Common myeloid progenitor, CD34-positive (primary cell): ENCODE measurements around the gene ZNF554.

ENCODE experiments used
- CTCF ChIA-PET: fragments of 350-600 bp; sonication (Branson Sonifier 250); formaldehyde crosslinking; loops from one replicate; lab custom pipeline; 2021; ENCODE audit warnings: antibody characterized with exemption; lab: Charles Lee
- POLR2A ChIA-PET: fragments of 350-600 bp; sonication (Branson Sonifier 250); formaldehyde crosslinking; loops from one replicate; lab custom pipeline; 2021; ENCODE audit warnings: antibody characterized with exemption; lab: Charles Lee
- DNase-seq, 3 donors: peaks; one replicate each; pipeline versions ENCODE4 v3.0.0 to v3.0.0-alpha.2; 2013
- H3K27ac ChIP-seq, 2 experiments: 1 replicate in 1 of 2; 2 replicates in 1 of 2; pipeline ENCODE4 v1.7.0; 2013; ENCODE audit warnings: inconsistent platforms in 2 of 2, low read length in 2 of 2, mild to moderate bottlenecking in 2 of 2, low read depth in 1 of 2, moderate library complexity in 1 of 2; ENCODE audit not compliant: severe bottlenecking in 2 of 2, insufficient read depth in 1 of 2, poor library complexity in 1 of 2
- H3K27me3 ChIP-seq, 5 experiments: replicated peaks in 2 of 5; 1 replicate in 3 of 5; 2 replicates in 2 of 5; pipeline versions ENCODE4 v1.6.1 to v1.7.0; 2013; ENCODE audit warnings: low read length in 4 of 5, mild to moderate bottlenecking in 2 of 5, moderate library complexity in 2 of 5, inconsistent platforms in 1 of 5; ENCODE audit not compliant: insufficient read depth in 5 of 5, control insufficient read depth in 4 of 5
- H3K36me3 ChIP-seq, 4 experiments: 1 replicate in 2 of 4; 2 replicates in 2 of 4; pipeline versions ENCODE4 v1.6.1 to v1.7.0; 2013; ENCODE audit warnings: low read length in 3 of 4, control low read depth in 1 of 4, mild to moderate bottlenecking in 1 of 4; ENCODE audit not compliant: control insufficient read depth in 4 of 4, insufficient read depth in 4 of 4
- H3K4me1 ChIP-seq, 4 experiments: 1 replicate in 3 of 4; 2 replicates in 1 of 4; pipeline versions ENCODE4 v1.6.1 to v1.7.1; 2013; ENCODE audit warnings: low read length in 3 of 4, mild to moderate bottlenecking in 3 of 4, control low read depth in 1 of 4, inconsistent platforms in 1 of 4, moderate library complexity in 1 of 4; ENCODE audit not compliant: control insufficient read depth in 4 of 4, insufficient read depth in 4 of 4; ENCODE audit errors: control extremely low read depth in 1 of 4
- H3K4me3 ChIP-seq, 7 experiments: 1 replicate in 4 of 7; 2 replicates in 3 of 7; pipeline versions ENCODE4 v1.5.1 to v1.7.0; 2013; ENCODE audit warnings: mild to moderate bottlenecking in 7 of 7, low read length in 6 of 7, moderate library complexity in 6 of 7, inconsistent platforms in 2 of 7, low read depth in 2 of 7, control low read depth in 1 of 7; ENCODE audit not compliant: insufficient read depth in 4 of 7, control insufficient read depth in 1 of 7; ENCODE audit errors: extremely low read depth in 1 of 7
- H3K9me3 ChIP-seq, 5 experiments: 1 replicate in 4 of 5; 2 replicates in 1 of 5; pipeline versions ENCODE4 v1.6.1 to v1.7.1; 2013; ENCODE audit warnings: low read length in 4 of 5, mild to moderate bottlenecking in 2 of 5, inconsistent platforms in 1 of 5, low read depth in 1 of 5, moderate library complexity in 1 of 5; ENCODE audit not compliant: control insufficient read depth in 4 of 5, insufficient read depth in 2 of 5; ENCODE audit errors: control extremely low read depth in 1 of 5
- WGBS: methylation state at CpG from one replicate; pipeline ENCODE4 v1.1.5; 2013; ENCODE audit not compliant: insufficient coverage; 5-methylcytosine and 5-hydroxymethylcytosine counted together

ZNF554 gene

DNA sequence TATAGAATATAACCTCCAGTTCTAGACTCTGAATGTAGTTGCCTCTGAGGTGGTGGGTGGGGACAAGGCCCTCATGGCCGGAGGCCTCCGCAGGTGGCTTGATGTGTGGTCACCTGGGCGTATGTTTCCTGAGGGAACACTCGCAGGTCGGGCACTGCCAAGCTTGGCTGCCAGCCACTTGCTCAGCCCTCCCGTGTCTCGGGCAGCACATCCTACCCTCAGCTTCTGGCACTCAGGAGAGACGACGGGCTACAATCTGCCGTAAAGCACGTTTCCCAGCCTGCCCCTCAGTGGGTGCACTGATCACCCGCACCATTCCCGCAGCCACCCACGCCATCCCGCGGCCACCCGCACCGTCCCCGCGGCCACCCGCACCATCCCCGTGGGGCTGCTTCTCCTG, 19.2 kb upstream of the ZNF554 start:
- H3K36me3 ChIP-seq = peaks cover 0 to 89% (median 70%) of the 10 kb centered on the region in 4 experiments

GRCh38 chr19:2802826-2803225, 16.8 kb upstream of the ZNF554 start:
- ChIA-PET POLR2A (no interaction called here), CTCF (no interaction called here)
- H3K36me3 ChIP-seq = peaks cover 3 to 86% (median 71%) of the 10 kb centered on the region in 4 experiments
- no peaks in the 10 kb centered on the region for H3K9me3 ChIP-seq
- H3K4me1 ChIP-seq = no peaks in the 10 kb centered on the region
- no peak overlapping the region for H3K27ac ChIP-seq
- DNase-seq = no peak
- no peak overlapping the region for H3K4me3 ChIP-seq
- no peaks in the 10 kb centered on the region for H3K27me3 ChIP-seq
- 96% methylated on average over 16 of the region's 17 CpGs for WGBS

More for the DNA sequence above, 19.2 kb upstream of the ZNF554 start:
- H3K27ac ChIP-seq = no peak overlapping the region
- ChIA-PET POLR2A (no interaction called here), CTCF (no interaction called here)
- no peak overlapping the region for H3K4me3 ChIP-seq
- DNase-seq = no peak
- WGBS = 95% methylated on average over 21 of the region's 22 CpGs
- H3K27me3 ChIP-seq = no peaks in the 10 kb centered on the region
- no peaks in the 10 kb centered on the region for H3K4me1 ChIP-seq
- H3K9me3 ChIP-seq = no peaks in the 10 kb centered on the region

DNA sequence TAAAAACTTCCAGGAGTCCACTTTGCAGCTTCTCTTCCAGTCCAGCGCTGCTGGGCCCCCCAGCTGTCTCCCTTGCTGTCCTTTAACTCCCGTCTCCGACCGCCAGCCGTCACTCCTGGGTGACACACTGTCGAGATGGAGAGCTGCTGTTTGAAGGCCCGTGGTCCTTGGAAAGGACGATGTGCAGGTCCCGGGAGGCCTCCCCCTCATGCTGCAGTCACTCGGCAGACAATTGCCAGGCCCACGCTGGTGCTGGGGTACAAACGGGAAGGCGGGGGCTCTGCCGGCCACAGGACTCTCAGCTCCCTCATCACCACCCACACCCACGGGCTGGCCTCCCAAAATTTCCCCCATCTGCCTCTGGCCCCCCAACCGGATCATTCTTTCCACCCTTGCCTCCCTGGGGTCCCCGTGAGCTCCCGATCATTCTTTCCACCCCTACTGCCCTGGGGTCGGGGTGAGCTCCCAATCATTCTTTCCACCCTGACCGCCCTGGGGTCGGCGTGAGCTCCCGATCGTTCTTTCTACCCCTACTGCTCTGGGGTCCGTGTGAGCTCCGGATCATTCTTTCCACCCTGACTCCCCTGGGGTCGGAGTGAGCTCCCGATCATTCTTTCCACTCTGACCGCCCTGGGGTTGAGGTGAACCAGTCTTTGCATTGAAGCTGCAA, 16.0 kb upstream of the ZNF554 start:
- Histone ChIP-seq H3K9me3 (no peaks in the 10 kb centered on the region), H3K36me3 (peaks cover 3 to 88% (median 70%) of the 10 kb centered on the region in 4 experiments), H3K4me1 (no peaks in the 10 kb centered on the region), H3K27ac (no peak overlapping the region), H3K4me3 (no peak overlapping the region), H3K27me3 (no peaks in the 10 kb centered on the region)
- DNase-seq = no peak
- ChIA-PET CTCF (no interaction called here), POLR2A (no interaction called here)
- WGBS = 96% methylated on average over 28 of the region's 29 CpGs

DNA sequence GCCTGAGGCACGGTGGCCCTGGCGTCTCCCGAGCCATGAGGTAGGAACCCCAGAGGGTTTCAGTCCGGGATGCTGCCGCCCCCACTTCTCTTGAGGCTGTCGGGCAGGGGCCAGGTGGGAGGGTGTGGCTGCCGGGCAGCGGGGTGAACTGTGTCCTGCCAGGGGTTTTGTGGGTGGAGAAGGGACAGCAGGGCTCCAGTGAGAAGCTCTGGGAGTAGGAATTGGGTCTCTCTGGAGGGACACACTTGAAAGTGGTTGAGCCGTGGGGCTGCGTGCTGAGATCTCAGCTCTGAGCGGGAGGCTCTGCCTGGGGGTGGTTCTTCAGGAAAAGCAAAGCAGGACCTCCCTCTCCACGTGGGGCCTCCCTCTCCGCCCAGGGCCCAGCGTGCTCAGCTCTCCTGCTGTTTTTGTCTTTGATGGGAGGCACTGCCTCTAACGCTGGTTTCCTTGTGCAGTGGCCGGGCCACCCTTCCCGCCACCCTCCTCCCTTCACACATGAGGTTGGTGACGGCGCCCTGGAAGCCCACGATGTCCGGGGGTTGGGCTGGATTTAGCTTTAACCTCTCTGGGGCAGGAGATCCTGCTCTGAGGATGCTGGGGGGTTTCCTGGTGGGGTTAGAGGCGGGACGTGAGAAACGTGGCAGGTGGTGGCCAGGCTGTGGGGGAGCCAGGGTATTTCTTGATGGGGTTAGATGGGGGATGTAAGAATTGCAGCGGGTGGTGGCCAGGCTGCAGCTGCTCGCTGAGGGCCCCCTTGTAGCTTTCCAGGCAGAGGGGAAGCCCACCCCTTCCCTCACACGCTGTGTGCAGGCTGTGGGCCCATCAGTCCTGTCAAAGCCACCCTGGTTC, 15.3 kb upstream of the ZNF554 start:
- ChIA-PET CTCF (no interaction called here), POLR2A (no interaction called here)
- H3K4me1 ChIP-seq = no peaks in the 10 kb centered on the region
- H3K36me3 ChIP-seq = peaks cover 6 to 90% (median 73%) of the 10 kb centered on the region in 4 experiments
- WGBS = 94% methylated on average over 13 of the region's 27 CpGs
- H3K27me3 ChIP-seq = no peaks in the 10 kb centered on the region
- DNase-seq = peak in 1 of 3 donors; percentile 17
- H3K4me3 ChIP-seq = no peak overlapping the region
- no peaks in the 10 kb centered on the region for H3K9me3 ChIP-seq
- no peak overlapping the region for H3K27ac ChIP-seq

- ChIA-PET POLR2A (no interaction called here), CTCF (no interaction called here)
- no peaks in the 10 kb centered on the region for H3K9me3 ChIP-seq
- H3K4me1 ChIP-seq = no peaks in the 10 kb centered on the region
- 98% methylated on average over 19 of the region's 28 CpGs for WGBS
- peaks cover 6 to 92% (median 74%) of the 10 kb centered on the region in 4 experiments for H3K36me3 ChIP-seq
- no peaks in the 10 kb centered on the region for H3K27me3 ChIP-seq
- H3K27ac ChIP-seq = no peak overlapping the region
- no peak overlapping the region for H3K4me3 ChIP-seq
- no peak for DNase-seq
Observed at GRCh38 chr19:2805261-2805900, 14.3 kb upstream of the ZNF554 start.

DNA sequence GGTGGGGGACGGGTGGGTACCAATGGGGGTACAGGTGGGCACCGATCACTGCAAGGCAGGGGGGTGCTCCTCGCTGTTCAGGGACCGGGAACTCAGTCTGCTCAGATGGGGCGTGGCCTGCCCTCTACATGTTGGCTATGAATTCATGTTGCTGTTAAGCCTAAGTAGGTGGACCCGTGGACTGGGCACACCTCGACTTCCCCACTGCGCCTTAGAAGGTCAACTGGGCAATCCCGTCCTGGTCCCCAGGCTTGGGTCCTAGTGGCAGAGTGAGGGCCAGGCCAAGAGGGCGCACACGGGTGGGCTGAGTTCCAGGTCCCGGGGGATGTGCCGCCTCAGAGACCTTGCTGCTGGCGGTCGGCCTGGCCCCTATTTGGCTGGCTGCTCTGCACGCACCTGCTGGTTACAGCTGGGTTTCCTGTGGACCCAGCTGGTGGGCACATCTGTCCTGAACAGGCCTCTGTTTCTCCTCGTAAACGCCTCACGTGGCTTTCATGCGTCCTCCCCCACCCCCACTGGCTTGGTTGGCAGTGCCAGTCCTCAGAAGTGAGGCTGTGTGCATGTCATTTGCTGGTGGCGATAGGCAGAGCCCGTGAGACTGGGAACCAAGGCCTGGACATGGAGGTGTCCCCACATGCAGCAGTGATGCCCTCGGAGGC, 13.5 kb upstream of the ZNF554 start:
- no peak overlapping the region for H3K27ac ChIP-seq
- H3K27me3 ChIP-seq = no peaks in the 10 kb centered on the region
- CTCF ChIA-PET = no interaction called here
- WGBS = 97% methylated on average over 19 of the region's 23 CpGs
- H3K4me3 ChIP-seq = no peak overlapping the region
- no peaks in the 10 kb centered on the region for H3K9me3 ChIP-seq
- peaks cover 10 to 93% (median 71%) of the 10 kb centered on the region in 4 experiments for H3K36me3 ChIP-seq
- no peak for DNase-seq
- POLR2A ChIA-PET = no interaction called here
- no peaks in the 10 kb centered on the region for H3K4me1 ChIP-seq
